GM23248 (cell line): Measurements from ENCODE around the gene MBNL1. TPM values are rescaled to one million over a fixed set of nuclear protein-coding genes. Genes with fewer than 3 reads are reported as not detected.
A peak's percentile ranks its signal among the peaks of the same experiment; 100 is the strongest.

ENCODE experiments used
- DNase-seq: peaks from one replicate; pipeline ENCODE4 v3.0.0-alpha.2; 2015
- H2AFZ ChIP-seq: fragments of 200-600 bp; sonication (generic); 2 replicates; pipeline ENCODE4 v1.6.1; 2016; ENCODE audit warnings: antibody characterized with exemption
- H3F3A ChIP-seq: fragments of 200-600 bp; sonication (generic); 2 replicates; pipeline ENCODE4 v1.6.1; 2016; ENCODE audit warnings: mild to moderate bottlenecking, antibody characterized with exemption, mixed run types; ENCODE audit not compliant: insufficient read depth
- H3K27ac ChIP-seq: fragments of 200-600 bp; sonication (generic); 2 replicates; pipeline ENCODE4 v1.5.1; 2016; ENCODE audit warnings: mild to moderate bottlenecking
- H3K27me3 ChIP-seq: fragments of 200-600 bp; sonication (generic); replicated peaks from 2 replicates; pipeline ENCODE4 v1.6.1; 2016; ENCODE audit warnings: mild to moderate bottlenecking; ENCODE audit not compliant: insufficient read depth
- H3K36me3 ChIP-seq: fragments of 200-600 bp; sonication (generic); 2 replicates; pipeline ENCODE4 v1.6.1; 2016; ENCODE audit warnings: low read depth, mild to moderate bottlenecking
- H3K4me1 ChIP-seq: fragments of 200-600 bp; sonication (generic); 2 replicates; pipeline ENCODE4 v1.6.1; 2016; ENCODE audit warnings: mild to moderate bottlenecking; ENCODE audit not compliant: insufficient read depth
- H3K4me2 ChIP-seq: fragments of 200-600 bp; sonication (generic); one replicate; pipeline ENCODE4 v1.6.1; 2016; ENCODE audit warnings: mild to moderate bottlenecking; ENCODE audit not compliant: unreplicated experiment
- H3K4me3 ChIP-seq: fragments of 200-600 bp; sonication (generic); 2 replicates; pipeline ENCODE4 v1.5.1; 2016; ENCODE audit warnings: mild to moderate bottlenecking
- H3K79me2 ChIP-seq: fragments of 200-600 bp; sonication (generic); 2 replicates; pipeline ENCODE4 v1.6.1; 2016; ENCODE audit warnings: mild to moderate bottlenecking; ENCODE audit not compliant: insufficient read depth
- H3K9ac ChIP-seq: fragments of 200-600 bp; sonication (generic); 2 replicates; pipeline ENCODE4 v1.6.1; 2016; ENCODE audit warnings: mild to moderate bottlenecking
- H3K9me2 ChIP-seq: fragments of 200-600 bp; sonication (generic); 2 replicates; pipeline ENCODE4 v1.6.1; 2016; ENCODE audit warnings: mixed run types, mild to moderate bottlenecking, moderate library complexity; ENCODE audit not compliant: insufficient read depth
- H3K9me3 ChIP-seq: fragments of 200-600 bp; sonication (generic); one replicate; pipeline ENCODE4 v1.6.1; 2017; ENCODE audit warnings: low read depth
- H4K20me1 ChIP-seq: fragments of 200-600 bp; sonication (generic); 2 replicates; pipeline ENCODE4 v1.6.0; 2016; ENCODE audit not compliant: insufficient read depth
- EZH2 ChIP-seq: fragments of 200-600 bp; sonication (generic); IDR thresholded peaks from 2 replicates; pipeline ENCODE4 v1.6.1; 2018; ENCODE audit warnings: antibody characterized with exemption, mild to moderate bottlenecking; ENCODE audit not compliant: insufficient read depth, poor library complexity, severe bottlenecking
- EZH2phosphoT487 ChIP-seq: fragments of 200-600 bp; sonication (generic); IDR thresholded peaks from 2 replicates; pipeline ENCODE4 v1.6.1; 2018; ENCODE audit warnings: antibody characterized with exemption, moderate library complexity, mild to moderate bottlenecking, low read depth; ENCODE audit not compliant: insufficient read depth
- WGBS, 2 experiments: methylation state at CpG; one replicate each; pipeline ENCODE4 v1.1.6; 2015 to 2017; ENCODE audit warnings: low lambda C conversion rate in 2 of 2, low coverage in 1 of 2; ENCODE audit errors: missing lambda C conversion rate in 2 of 2; 5-methylcytosine and 5-hydroxymethylcytosine counted together
- in situ Hi-C: fragments of 300-500 bp; cut with MboI; formaldehyde crosslinking; loops from 2 replicates; pipeline ENCODE4 v1.15.0; 2020
- polyA plus RNA-seq: library from polyadenylated mRNA; unstranded; fragments of >200 nt; fragmentation: Nextera tagmentation; extraction: Ambion mirVana; gene quantifications from 2 replicates; pipeline ENCODE4 v1.2.1, GENCODE V29; 2016
- total RNA-seq: library from RNA; depleted of rRNA; stranded (reverse); fragments of >200 nt; shearing (Covaris generic); gene quantifications from 2 replicates; pipeline ENCODE4 v1.2.3, GENCODE V29; 2014

The MBNL1 gene
- total and polyA plus RNA-seq, 2 experiments from 2014 or later = 89.5 to 262 TPM

- Histone ChIP-seq H3K27me3 (no peaks in the 10 kb centered on the region), H3K9ac (peak overlapping the region; percentile 16; the same call in 1 of the 2 replicates), H3K27ac (peak overlapping the region; percentile 72), H3K4me1 (peaks cover 72% of the 10 kb centered on the region), H3F3A (peaks cover 48% of the 10 kb centered on the region), H3K4me3 (peak overlapping the region; percentile 19), H3K36me3 (no peaks in the 10 kb centered on the region), H4K20me1 (no peaks in the 10 kb centered on the region), H3K9me2 (no peaks in the 10 kb centered on the region), H2AFZ (no peak overlapping the region), H3K9me3 (no peaks in the 10 kb centered on the region), H3K79me2 (peaks cover 98% of the 10 kb centered on the region), H3K4me2 (peak overlapping the region; percentile 47)
- no peak for DNase-seq
- TF ChIP-seq EZH2 = no peak
- in situ Hi-C loops = no loop called here
Measured at GRCh38 chr3:152386208-152386607, 117.5 kb downstream of the MBNL1 start.

- no peak overlapping the region for H3K4me3 ChIP-seq
- no peaks in the 10 kb centered on the region for H4K20me1 ChIP-seq
- no peak overlapping the region for H3K9ac ChIP-seq
- H3K4me1 ChIP-seq = peaks cover 69% of the 10 kb centered on the region
- H3K36me3 ChIP-seq = no peaks in the 10 kb centered on the region
- no peak overlapping the region for H2AFZ ChIP-seq
- WGBS, 2 experiments = 94 to 95% methylated on average over 1 of the region's 1 CpG
- TF ChIP-seq EZH2 (no peak), EZH2phosphoT487 (no peak)
- H3K9me3 ChIP-seq = no peaks in the 10 kb centered on the region
- H3K27ac ChIP-seq = no peak overlapping the region
- H3K27me3 ChIP-seq = no peaks in the 10 kb centered on the region
- no peaks in the 10 kb centered on the region for H3K9me2 ChIP-seq
- H3K4me2 ChIP-seq = no peak overlapping the region
- in situ Hi-C loops = no loop called here
- no peak for DNase-seq
- H3K79me2 ChIP-seq = peaks cover 98% of the 10 kb centered on the region
- H3F3A ChIP-seq = peaks cover 44% of the 10 kb centered on the region
Measured at GRCh38 chr3:152388631-152389030, 119.9 kb downstream of the MBNL1 start.

DNA sequence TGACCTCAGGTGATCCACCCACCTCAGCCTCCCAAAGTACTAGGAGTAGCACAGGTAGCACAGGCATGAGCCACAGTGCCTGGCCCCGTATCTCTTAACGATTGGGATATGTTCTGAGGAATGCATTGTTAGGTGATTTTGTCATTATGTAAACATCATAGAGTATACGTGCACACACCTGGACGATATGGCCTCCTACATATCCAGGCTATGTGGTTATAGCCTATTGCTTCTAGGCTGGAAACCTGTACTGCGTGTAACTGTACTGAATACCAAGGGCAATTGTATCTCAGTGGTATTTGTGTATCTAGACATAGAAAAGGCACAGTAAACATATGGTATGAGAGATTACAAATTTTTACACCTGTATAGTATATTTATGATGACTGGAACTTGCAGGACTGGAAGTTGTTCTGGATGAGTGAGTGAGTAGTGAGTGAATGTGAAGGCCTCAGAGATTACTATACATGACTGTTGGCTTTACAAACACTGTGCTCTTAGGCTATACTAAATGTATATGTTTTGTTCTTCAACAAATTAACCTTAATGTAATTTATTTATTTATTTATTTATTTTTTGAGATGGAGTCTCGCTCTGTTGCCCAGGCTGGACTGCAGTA is 120.7 kb downstream of the MBNL1 start:
- H3K4me1 ChIP-seq = peaks cover 64% of the 10 kb centered on the region
- WGBS, 2 experiments = 97 to 98% methylated on average over 6 of the region's 6 CpGs
- H3K36me3 ChIP-seq = no peaks in the 10 kb centered on the region
- TF ChIP-seq EZH2 (no peak), EZH2phosphoT487 (no peak)
- no peak for DNase-seq
- H3K27me3 ChIP-seq = no peaks in the 10 kb centered on the region
- no peak overlapping the region for H3K4me3 ChIP-seq
- H3K9me3 ChIP-seq = no peaks in the 10 kb centered on the region
- in situ Hi-C loops = no loop called here
- no peaks in the 10 kb centered on the region for H4K20me1 ChIP-seq
- no peaks in the 10 kb centered on the region for H3K9me2 ChIP-seq
- peaks cover 40% of the 10 kb centered on the region for H3F3A ChIP-seq
- no peak overlapping the region for H2AFZ ChIP-seq
- H3K9ac ChIP-seq = no peak overlapping the region
- no peak overlapping the region for H3K27ac ChIP-seq
- H3K4me2 ChIP-seq = no peak overlapping the region
- H3K79me2 ChIP-seq = peaks cover 98% of the 10 kb centered on the region

DNA sequence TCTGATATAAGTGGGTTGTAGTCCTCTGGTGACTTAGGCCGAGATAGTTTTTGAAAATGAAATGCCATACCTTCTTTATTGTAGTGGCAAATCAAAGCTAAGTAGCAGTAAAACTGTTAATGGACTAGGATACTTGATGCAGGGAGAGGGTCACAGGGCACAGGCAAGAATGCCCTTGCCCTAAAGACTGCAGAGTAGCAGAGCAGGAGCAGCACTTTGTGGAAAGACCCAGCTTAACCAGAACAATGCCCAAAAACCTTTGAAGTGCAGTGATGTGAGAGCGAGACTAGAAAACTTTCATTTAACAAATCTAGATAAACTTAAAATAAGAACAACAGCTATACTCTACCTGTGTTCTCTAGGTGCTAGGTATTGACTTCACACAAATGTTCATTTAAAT is 121.9 kb downstream of the MBNL1 start:
- in situ Hi-C loops = no loop called here

GRCh38 chr3:152391671-152392070 is 122.9 kb downstream of the MBNL1 start:
- peaks cover 100% of the 10 kb centered on the region for H3K79me2 ChIP-seq
- H4K20me1 ChIP-seq = no peaks in the 10 kb centered on the region
- 7 to 27% methylated on average over 1 of the region's 1 CpG for WGBS, 2 experiments

More for the DNA sequence above, 121.9 kb downstream of the MBNL1 start:
- peaks cover 29% of the 10 kb centered on the region for H3F3A ChIP-seq
- no peak for TF ChIP-seq EZH2phosphoT487
- no peak for TF ChIP-seq EZH2
- H4K20me1 ChIP-seq = no peaks in the 10 kb centered on the region
- no peak overlapping the region for H3K9ac ChIP-seq
- no peaks in the 10 kb centered on the region for H3K9me3 ChIP-seq
- no peaks in the 10 kb centered on the region for H3K9me2 ChIP-seq
- no peaks in the 10 kb centered on the region for H3K36me3 ChIP-seq
- no peak overlapping the region for H3K27ac ChIP-seq
- H3K4me1 ChIP-seq = peaks cover 52% of the 10 kb centered on the region
- H3K27me3 ChIP-seq = no peaks in the 10 kb centered on the region
- H2AFZ ChIP-seq = no peak overlapping the region
- no peak overlapping the region for H3K4me3 ChIP-seq
- no peak overlapping the region for H3K4me2 ChIP-seq
- 92 to 100% methylated on average over 2 of the region's 2 CpGs for WGBS, 2 experiments
- peaks cover 98% of the 10 kb centered on the region for H3K79me2 ChIP-seq
- DNase-seq = no peak

More at GRCh38 chr3:152391671-152392070, 122.9 kb downstream of the MBNL1 start:
- Histone ChIP-seq H3K9me2 (no peaks in the 10 kb centered on the region), H3K9ac (no peak overlapping the region), H3K9me3 (no peaks in the 10 kb centered on the region), H3K27me3 (no peaks in the 10 kb centered on the region), H3K4me3 (no peak overlapping the region), H3F3A (peaks cover 20% of the 10 kb centered on the region; the same call in 1 of the 2 replicates), H3K27ac (no peak overlapping the region), H2AFZ (no peak overlapping the region), H3K4me2 (no peak overlapping the region), H3K36me3 (0 out of 2 replicates have a peak, but pooled peaks cover 3% of the 10 kb centered on the region), H3K4me1 (peaks cover 42% of the 10 kb centered on the region)
- in situ Hi-C loops = no loop called here
- no peak for DNase-seq
- TF ChIP-seq EZH2phosphoT487 = no peak
- no peak for TF ChIP-seq EZH2
